ES-I3 (cell line): ENCODE data around the gene CDCA7.
"Not testable (repeated sequence)": the region's sequence is repeated elsewhere in the genome, so short reads cannot be mapped to it uniquely, and the experiment has no call there.

ENCODE experiments used
- H3K36me3 ChIP-seq: 2 replicates; pipeline ENCODE4 v1.6.1; 2013; ENCODE audit warnings: mild to moderate bottlenecking, low read length, control low read depth, moderate library complexity; ENCODE audit not compliant: insufficient read depth
- H3K4me1 ChIP-seq: 2 replicates; pipeline ENCODE4 v1.6.1; 2013; ENCODE audit warnings: mild to moderate bottlenecking, control low read depth, low read length; ENCODE audit not compliant: insufficient read depth
- H3K9ac ChIP-seq: 2 replicates; pipeline ENCODE4 v1.6.1; 2013; ENCODE audit warnings: low read depth, mild to moderate bottlenecking, low read length, moderate library complexity
- H3K9me3 ChIP-seq: 2 replicates; pipeline ENCODE4 v1.6.1; 2013; ENCODE audit warnings: mild to moderate bottlenecking, low read length, moderate library complexity; ENCODE audit not compliant: control insufficient read depth, insufficient read depth

Gene CDCA7

DNA sequence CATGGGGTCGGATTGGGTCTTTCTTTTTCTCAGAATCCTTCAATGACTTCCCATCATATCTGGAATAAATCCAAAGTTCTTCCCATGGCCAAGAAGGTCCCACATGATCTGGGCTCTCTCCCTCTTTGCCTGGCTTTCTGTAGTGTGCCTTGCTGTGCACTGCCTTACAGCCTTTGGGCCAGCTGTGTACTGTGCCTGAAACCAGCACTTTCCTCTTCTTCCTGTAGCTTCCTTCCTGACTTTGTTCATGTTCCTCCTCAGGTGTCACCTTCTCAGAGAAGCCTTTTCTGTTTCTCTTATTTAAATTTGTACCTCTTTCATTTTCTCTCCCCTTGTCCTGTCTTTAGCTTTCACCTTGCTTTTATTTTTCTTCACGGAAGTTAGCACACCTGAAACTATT lies 4.3 kb upstream of the CDCA7 start:
- no peaks in the 10 kb centered on the region for H3K4me1 ChIP-seq
- H3K9ac ChIP-seq = no peak overlapping the region
- H3K36me3 ChIP-seq = no peaks in the 10 kb centered on the region
- H3K9me3 ChIP-seq = peaks cover 15% of the 10 kb centered on the region

DNA sequence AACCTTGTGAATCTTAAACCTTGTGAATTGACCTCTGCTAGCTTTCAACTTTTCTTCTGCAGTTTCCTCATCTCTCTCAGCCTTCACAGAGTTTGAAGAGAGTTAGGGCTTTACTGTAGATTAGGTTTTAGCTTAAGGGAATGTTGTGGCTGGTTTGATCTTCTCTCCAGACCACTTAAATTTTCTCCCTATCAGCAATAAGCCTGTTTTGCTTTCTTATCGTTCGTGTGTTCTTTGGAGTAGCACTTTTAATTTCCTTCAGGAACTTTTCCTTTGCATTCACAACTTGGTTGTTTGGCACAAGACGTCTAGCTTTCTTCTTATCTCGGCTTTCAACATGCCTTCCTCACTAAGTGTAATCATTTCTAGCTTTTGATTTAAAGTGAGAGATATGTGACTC lies 2.8 kb upstream of the CDCA7 start:
- Histone ChIP-seq H3K4me1 (peaks cover 7% of the 10 kb centered on the region), H3K9ac (no peak overlapping the region), H3K36me3 (no peaks in the 10 kb centered on the region)

DNA sequence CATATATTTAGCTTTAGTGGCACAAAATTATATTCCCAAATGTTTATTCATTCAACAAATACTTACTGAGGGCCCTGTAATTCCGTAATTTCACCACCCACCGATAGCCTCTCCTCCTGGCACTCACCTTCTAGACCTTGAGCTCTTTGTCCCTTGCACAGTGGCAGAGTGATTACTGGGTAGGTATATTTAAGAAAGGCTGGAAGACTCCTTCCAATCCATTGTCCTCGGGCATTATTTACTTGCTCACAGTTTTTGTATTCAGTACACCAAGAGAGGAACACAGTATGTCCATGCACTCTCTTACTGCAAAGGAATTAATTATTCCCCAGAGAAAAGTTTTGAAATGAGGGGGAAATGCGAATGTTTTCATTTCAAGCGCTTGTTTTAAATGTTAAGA lies 1.1 kb upstream of the CDCA7 start:
- Histone ChIP-seq H3K9me3 (no peaks in the 10 kb centered on the region; the same call in 1 of the 2 replicates), H3K4me1 (peaks cover 12% of the 10 kb centered on the region), H3K36me3 (no peaks in the 10 kb centered on the region), H3K9ac (peak overlapping the region; percentile 80)

More for the DNA sequence above, 2.8 kb upstream of the CDCA7 start:
- H3K9me3 ChIP-seq = peaks cover 7% of the 10 kb centered on the region

DNA sequence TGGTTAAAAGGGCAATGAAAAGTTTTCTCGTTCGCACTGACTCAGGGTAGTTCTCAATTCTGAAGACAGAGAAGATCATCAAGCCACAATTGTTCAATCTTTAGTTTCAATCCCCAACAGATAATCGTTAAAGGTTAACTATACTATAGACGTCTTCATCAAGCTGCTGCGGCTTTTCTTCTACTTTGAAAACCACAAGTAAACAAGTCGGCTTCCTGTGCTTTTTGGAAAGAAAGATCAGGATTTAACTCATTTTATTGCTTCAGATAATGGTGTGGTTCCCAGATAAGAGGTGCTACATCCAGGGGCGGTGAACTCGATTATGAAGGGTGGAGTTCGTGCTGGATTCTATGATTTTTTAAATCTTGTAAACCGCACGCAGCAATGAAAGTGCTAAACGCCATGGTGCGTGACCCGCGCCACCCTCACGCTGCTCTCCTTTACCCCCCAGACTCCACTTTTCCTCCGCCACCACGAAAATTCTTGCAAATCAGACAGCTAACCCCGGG lies 545 bp upstream of the CDCA7 start:
- peaks cover 12% of the 10 kb centered on the region for H3K4me1 ChIP-seq
- peak overlapping the region; percentile 80 for H3K9ac ChIP-seq
- H3K9me3 ChIP-seq = no peaks in the 10 kb centered on the region; the same call in 1 of the 2 replicates
- H3K36me3 ChIP-seq = no peaks in the 10 kb centered on the region; the same call in none of the 2 replicates

DNA sequence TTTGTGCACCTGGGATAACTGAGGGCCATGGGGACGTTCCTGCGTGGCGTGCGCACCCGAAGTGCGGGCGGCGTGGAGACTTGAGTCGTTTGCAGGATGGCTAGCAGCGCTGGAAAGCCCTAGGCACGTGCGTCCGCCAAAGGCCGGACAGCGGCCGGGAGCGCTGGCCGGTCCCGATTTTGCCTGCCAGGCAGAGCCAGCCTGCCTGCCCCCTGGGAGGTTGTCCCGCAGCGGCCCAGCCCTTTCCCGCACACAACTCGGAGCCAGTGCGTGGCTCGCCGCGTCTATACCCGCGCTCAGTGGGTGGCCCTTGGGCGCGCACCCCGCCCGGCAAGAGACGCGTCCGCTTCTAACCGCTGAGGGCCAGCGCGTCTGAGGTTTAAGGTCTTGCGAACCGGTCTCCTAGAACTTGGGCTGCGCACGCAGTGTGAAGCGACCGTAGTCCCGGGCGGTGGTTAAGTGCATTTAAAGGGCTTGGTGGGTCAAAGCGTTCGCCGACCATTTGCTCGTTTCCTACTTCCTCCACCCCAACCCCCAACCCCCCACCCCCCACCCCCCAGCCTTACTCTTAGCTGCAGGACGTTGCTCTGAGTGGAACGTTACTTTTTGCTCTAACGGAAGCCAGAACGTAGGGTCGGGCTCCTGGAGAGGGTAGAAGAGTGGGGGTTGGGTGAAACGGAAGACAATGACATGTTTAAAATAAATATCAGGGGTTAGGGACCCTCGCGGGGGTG lies 627 bp downstream of the CDCA7 start:
- Histone ChIP-seq H3K36me3 (no peaks in the 10 kb centered on the region; the same call in none of the 2 replicates), H3K4me1 (peaks cover 12% of the 10 kb centered on the region), H3K9me3 (no peaks in the 10 kb centered on the region; the same call in 1 of the 2 replicates), H3K9ac (peak overlapping the region; percentile 80)

DNA sequence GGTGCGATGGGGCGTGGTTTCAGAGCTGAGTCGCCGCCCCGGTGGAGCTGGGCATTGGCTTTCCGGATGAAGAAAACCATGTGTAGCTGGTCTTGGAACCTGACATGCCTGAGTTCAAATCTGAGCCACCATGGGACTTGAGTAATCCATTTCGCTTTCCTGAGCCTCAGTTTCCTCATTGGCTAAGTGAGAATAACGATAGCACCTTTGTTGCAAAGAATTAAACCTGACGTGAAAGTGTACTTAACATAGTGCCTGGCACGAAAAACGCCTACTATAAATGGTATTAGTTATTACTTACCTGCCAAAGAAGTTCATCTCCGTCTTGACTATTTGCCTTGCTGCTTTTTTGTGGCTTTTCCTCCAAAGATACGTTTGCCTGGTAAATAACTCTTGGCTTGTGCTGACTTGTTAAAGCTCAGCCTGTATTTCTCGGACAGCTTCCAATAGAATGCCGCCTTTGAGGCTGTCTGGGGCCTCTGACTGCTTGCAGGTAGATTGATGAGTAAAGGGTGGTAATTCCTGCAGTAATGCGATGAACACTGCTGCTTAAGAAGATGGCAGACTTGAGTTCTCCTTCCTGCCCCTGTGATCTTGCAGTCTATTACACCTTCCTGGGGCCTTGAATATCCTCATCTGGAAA lies 1.3 kb downstream of the CDCA7 start:
- H3K9ac ChIP-seq = peak overlapping the region; percentile 80; the same call in 1 of the 2 replicates
- H3K4me1 ChIP-seq = peaks cover 12% of the 10 kb centered on the region
- H3K36me3 ChIP-seq = no peaks in the 10 kb centered on the region; the same call in none of the 2 replicates
- H3K9me3 ChIP-seq = no peaks in the 10 kb centered on the region; the same call in 1 of the 2 replicates

DNA sequence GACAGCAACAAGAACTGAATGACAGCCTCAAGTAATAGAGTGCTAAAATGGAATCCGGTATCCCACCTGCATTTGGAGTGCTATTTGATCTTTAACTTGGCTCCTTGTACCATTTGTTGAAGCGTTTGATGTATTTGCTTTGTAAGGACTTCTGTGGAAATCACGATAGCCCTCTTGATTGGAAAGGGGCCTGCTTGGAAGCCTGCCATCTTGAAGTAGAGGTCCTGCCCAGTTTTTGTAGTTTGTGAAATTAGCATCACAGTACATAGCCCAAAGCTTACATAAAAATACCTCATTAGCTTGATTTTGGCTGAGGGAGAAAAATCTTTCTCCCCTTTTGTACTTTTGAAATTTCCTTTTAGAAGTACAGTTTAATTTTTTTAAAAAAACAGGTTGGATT lies 2.7 kb downstream of the CDCA7 start:
- no peak overlapping the region for H3K9ac ChIP-seq
- H3K9me3 ChIP-seq = no peaks in the 10 kb centered on the region
- peaks cover 12% of the 10 kb centered on the region for H3K4me1 ChIP-seq
- H3K36me3 ChIP-seq = no peaks in the 10 kb centered on the region; the same call in none of the 2 replicates

DNA sequence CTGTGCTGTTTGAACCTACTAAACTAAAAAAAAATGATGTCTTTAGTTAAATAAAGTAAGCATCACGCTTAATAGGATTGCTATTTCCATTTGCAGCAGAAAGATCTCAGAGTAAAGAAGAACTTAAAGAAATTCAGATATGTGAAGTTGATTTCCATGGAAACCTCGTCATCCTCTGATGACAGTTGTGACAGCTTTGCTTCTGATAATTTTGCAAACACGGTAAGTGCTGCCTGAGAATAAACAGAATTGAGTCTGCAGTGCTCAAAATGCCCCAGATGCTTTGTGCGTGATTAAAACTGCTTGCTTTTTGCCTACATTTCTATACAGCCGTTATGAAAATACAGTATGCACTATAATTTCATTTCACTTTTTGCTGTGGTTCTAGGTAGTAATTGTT lies 3.9 kb downstream of the CDCA7 start:
- Histone ChIP-seq H3K9me3 (no peaks in the 10 kb centered on the region), H3K9ac (no peak overlapping the region), H3K4me1 (peaks cover 12% of the 10 kb centered on the region), H3K36me3 (no peaks in the 10 kb centered on the region; the same call in none of the 2 replicates)

DNA sequence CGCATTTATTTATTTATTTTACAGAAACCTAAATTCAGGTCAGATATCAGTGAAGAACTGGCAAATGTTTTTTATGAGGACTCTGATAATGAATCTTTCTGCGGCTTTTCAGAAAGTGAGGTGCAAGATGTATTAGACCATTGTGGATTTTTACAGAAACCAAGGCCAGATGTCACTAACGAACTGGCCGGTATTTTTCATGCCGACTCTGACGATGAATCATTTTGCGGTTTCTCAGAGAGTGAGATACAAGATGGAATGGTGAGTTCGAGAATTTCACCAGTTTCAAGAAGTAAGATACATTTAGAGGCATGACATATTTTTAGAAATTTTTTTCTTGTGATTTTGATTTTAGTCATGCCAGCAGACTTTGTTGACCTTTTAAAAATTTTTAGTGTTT lies 4.6 kb downstream of the CDCA7 start:
- H3K4me1 ChIP-seq = peaks cover 12% of the 10 kb centered on the region
- peaks cover 4% of the 10 kb centered on the region for H3K36me3 ChIP-seq
- H3K9ac ChIP-seq = no peak overlapping the region
- no peaks in the 10 kb centered on the region for H3K9me3 ChIP-seq

DNA sequence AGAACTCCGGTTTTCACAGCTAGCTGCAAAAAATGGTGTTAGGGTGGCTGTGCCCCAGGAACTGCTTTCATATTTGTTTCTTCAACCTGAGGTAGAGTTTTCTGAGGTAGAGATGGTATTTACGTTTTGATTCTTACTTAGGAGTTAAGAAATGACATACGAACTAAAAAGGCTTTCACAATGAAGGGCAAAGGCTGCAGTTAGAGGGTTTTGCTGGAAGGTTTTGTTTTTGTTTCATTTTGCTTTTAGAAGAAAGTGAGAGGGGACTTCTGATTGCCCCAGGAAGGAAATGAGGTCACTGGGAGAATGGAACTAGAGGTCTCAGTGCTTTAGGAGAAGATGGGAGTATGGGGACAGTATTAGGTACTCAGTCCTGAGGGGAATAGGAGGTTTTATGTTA lies 15.5 kb downstream of the CDCA7 start:
- Histone ChIP-seq H3K9ac (no peak overlapping the region), H3K36me3 (peaks cover 26% of the 10 kb centered on the region), H3K4me1 (no peaks in the 10 kb centered on the region; the same call in 1 of the 2 replicates)

DNA sequence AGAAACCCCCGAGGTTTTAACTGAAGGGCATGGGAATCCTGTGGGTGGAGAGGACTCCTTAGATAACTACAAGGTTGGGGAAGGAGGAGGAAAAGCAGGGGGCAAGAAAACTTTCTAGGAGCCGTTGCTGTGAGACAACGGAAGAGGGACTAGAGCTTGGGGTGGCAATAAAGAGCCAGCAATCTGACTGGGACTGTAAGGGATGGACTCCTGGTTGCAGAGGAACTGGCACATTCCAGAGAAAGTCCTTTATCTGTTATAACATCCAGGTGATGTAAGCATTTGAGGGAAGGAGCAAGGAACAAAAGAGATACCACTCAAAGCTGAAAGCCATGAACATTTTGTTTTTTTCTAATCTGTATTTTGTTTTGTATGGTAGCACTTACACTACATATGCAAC lies 16.4 kb downstream of the CDCA7 start:
- Histone ChIP-seq H3K9me3 (no peaks in the 10 kb centered on the region), H3K9ac (no peak overlapping the region), H3K4me1 (no peaks in the 10 kb centered on the region; the same call in 1 of the 2 replicates), H3K36me3 (peaks cover 18% of the 10 kb centered on the region)

More for the DNA sequence above, 15.5 kb downstream of the CDCA7 start:
- no peaks in the 10 kb centered on the region for H3K9me3 ChIP-seq

DNA sequence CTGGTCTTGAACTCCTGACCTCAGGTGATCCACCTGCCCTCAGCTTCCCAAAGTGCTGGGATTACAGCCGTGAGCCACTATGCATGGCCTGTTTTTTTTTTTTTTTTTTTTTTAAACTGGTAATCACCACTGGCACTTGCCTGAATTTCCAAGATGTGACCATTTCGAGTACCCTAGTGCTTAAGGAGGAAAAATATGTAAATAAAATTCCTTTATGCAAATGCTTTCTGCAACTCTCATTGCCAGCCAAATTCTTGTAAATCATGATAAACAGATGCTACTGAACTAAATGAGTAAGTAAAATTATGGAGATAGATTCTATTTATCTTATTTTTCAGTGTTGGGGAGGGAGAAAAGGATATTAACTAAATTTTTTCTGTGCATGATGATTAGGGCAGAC lies 18.6 kb downstream of the CDCA7 start:
- H3K9ac ChIP-seq = no peak overlapping the region
- H3K9me3 ChIP-seq = no peaks in the 10 kb centered on the region
- peaks cover 3% of the 10 kb centered on the region for H3K36me3 ChIP-seq
- H3K4me1 ChIP-seq = no peaks in the 10 kb centered on the region; the same call in 1 of the 2 replicates

DNA sequence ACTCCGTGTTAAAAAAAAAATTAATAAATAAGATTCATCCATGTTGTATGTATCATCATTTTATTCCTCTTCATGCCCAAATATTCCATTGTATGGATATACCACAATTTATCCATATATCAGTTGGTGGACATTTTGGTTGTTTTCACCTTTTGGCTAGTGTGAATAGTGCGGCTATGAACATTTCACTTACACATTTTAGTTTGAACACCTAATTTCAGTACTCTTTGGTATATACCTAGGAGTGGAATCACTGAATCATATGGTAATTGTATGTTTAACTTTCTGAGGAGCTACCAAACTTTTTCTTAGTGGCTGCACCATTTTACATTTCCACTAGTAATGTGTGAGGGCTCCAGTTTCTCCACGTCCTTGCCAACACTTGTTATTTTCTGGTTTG lies 20.0 kb downstream of the CDCA7 start:
- Histone ChIP-seq H3K9me3 (no peaks in the 10 kb centered on the region), H3K4me1 (no peaks in the 10 kb centered on the region; the same call in 1 of the 2 replicates), H3K36me3 (no peaks in the 10 kb centered on the region; the same call in none of the 2 replicates), H3K9ac (no peak overlapping the region)

DNA sequence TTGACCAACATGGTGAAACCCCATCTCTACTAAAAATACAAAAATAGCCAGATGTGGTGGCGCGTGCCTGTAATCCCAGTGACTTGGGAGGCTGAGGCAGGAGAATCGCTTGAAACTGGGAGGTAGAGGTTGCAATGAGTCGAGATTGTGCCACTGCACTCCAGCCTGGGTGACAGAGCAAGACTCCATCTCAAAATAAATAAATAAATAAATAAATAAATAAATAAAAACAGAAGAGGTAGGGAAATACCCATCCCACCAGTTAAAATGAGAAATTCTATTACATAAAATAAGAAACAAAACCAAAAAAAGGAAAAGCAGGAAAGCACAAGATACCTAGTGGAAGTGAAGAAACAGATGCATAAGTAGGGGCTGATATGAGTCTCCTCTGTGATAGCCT lies 30.9 kb downstream of the CDCA7 start:
- H3K9me3 ChIP-seq, H3K36me3 ChIP-seq, H3K9ac ChIP-seq, H3K4me1 ChIP-seq: not testable (repeated sequence)
